Stimulated activated CD8-positive, alpha-beta memory T cell treated with anti-CD3 and anti-CD28 coated beads, Interleukin-7, amount 100 ng/mL, for 24 hours (primary cell): ENCODE measurements around the gene CH25H.
"Not testable (repeated sequence)": the region's sequence is repeated elsewhere in the genome, so short reads cannot be mapped to it uniquely, and the experiment has no call there.

Source experiments
- DNase-seq: peaks from one replicate; pipeline ENCODE4 v3.0.0-alpha.2; 2020; ENCODE audit warnings: low read depth

Gene CH25H

GRCh38 chr10:89201345-89202032 is 5.6 kb downstream of the CH25H start:
- DNase-seq: no peak

- DNase-seq: no peak
These were observed 9.6 kb downstream of the CH25H start for GRCh38 chr10:89197473-89197872.

GRCh38 chr10:89191301-89191700 is 15.8 kb downstream of the CH25H start:
- not testable (repeated sequence) for DNase-seq

GRCh38 chr10:89189211-89189734 is 17.8 kb downstream of the CH25H start:
- DNase-seq: no peak

GRCh38 chr10:89185658-89186057 is 21.5 kb downstream of the CH25H start:
- no peak for DNase-seq

GRCh38 chr10:89184638-89185037 is 22.5 kb downstream of the CH25H start:
- DNase-seq: no peak

GRCh38 chr10:89183571-89183970 is 23.5 kb downstream of the CH25H start:
- DNase-seq: no peak

- no peak for DNase-seq
These were observed 24.2 kb downstream of the CH25H start for GRCh38 chr10:89182894-89183293.

GRCh38 chr10:89175816-89176215 is 31.3 kb downstream of the CH25H start:
- no peak for DNase-seq

- no peak for DNase-seq
These were observed 34.0 kb downstream of the CH25H start for GRCh38 chr10:89173075-89173474.

- DNase-seq: no peak
These were observed 35.1 kb downstream of the CH25H start for GRCh38 chr10:89171996-89172395.

GRCh38 chr10:89171263-89171872 is 35.7 kb downstream of the CH25H start:
- DNase-seq: no peak

GRCh38 chr10:89168354-89168900 is 38.7 kb downstream of the CH25H start:
- DNase-seq: not testable (repeated sequence)

- DNase-seq: no peak
These were observed 39.2 kb downstream of the CH25H start for GRCh38 chr10:89167915-89168314.

- DNase-seq: no peak
These were observed 41.2 kb downstream of the CH25H start for GRCh38 chr10:89165923-89166322.

GRCh38 chr10:89164920-89165319 is 42.2 kb downstream of the CH25H start:
- no peak for DNase-seq

- DNase-seq: no peak
These were observed 43.0 kb downstream of the CH25H start for GRCh38 chr10:89164080-89164479.

GRCh38 chr10:89163265-89163995 is 43.7 kb downstream of the CH25H start:
- peak; percentile 5 for DNase-seq

GRCh38 chr10:89162596-89162995 is 44.5 kb downstream of the CH25H start:
- DNase-seq: no peak

GRCh38 chr10:89160339-89160738 is 46.8 kb downstream of the CH25H start:
- no peak for DNase-seq

GRCh38 chr10:89159761-89160160 is 47.4 kb downstream of the CH25H start:
- DNase-seq: no peak

GRCh38 chr10:89159316-89159715 is 47.8 kb downstream of the CH25H start:
- no peak for DNase-seq

GRCh38 chr10:89158446-89158845 is 48.7 kb downstream of the CH25H start:
- no peak for DNase-seq
